Upper lobe of left lung (tissue), 6 donors: Measurements from ENCODE around the gene DDX10. TPM values are rescaled to one million over a fixed set of nuclear protein-coding genes. Genes with fewer than 3 reads are reported as not detected.

Experiments used
- ATAC-seq, 2 donors: fragments of 200-7000 bp; cut with Tn5 transposase; one replicate each; pipeline ENCODE4 v1.9.1; 2022; ENCODE audit warnings: mild to moderate bottlenecking in 2 of 2, moderate library complexity in 2 of 2; ENCODE audit not compliant: low FRiP score in 2 of 2
- DNase-seq, 2 donors: peaks; one replicate each; pipeline ENCODE4 v3.0.0-alpha.2; 2019 to 2020
- H3K27ac ChIP-seq, 4 donors: fragments of 200-600 bp; sonication (generic); one replicate each; pipeline ENCODE4 v1.5.1; 2016 to 2019
- H3K27me3 ChIP-seq, 4 donors: fragments of 200-600 bp; sonication (generic); one replicate each; pipeline ENCODE4 v1.5.1; 2017 to 2019
- H3K36me3 ChIP-seq, 4 donors: fragments of 200-600 bp; sonication (generic); one replicate each; pipeline ENCODE4 v1.5.1; 2016 to 2019
- H3K4me1 ChIP-seq, 4 donors: fragments of 200-600 bp; sonication (generic); one replicate each; pipeline ENCODE4 v1.5.1; 2018 to 2019
- H3K4me3 ChIP-seq, 4 donors: fragments of 200-600 bp; sonication (generic); one replicate each; pipeline ENCODE4 v1.5.1; 2017 to 2019; ENCODE audit warnings: mild to moderate bottlenecking in 2 of 4, moderate library complexity in 1 of 4
- H3K9me3 ChIP-seq, 4 donors: fragments of 200-600 bp; sonication (generic); one replicate each; pipeline ENCODE4 v1.5.1; 2018 to 2019
- CTCF ChIP-seq, 6 experiments: fragments of 450-650 bp in 4 of 6; fragments of 200-600 bp in 2 of 6; sonication (generic) in 2 of 6; IDR thresholded peaks; one replicate each; pipeline ENCODE4 v1.5.1; 2016 to 2019; ENCODE audit warnings: antibody characterized with exemption in 6 of 6
- EP300 ChIP-seq, 4 donors: sonication (generic); formaldehyde crosslinking; IDR thresholded peaks; one replicate each; pipeline ENCODE4 v1.5.1; 2017; ENCODE audit warnings: antibody characterized with exemption in 4 of 4, control low read depth in 2 of 4
- POLR2A ChIP-seq, 4 donors: fragments of 450-650 bp; IDR thresholded peaks; one replicate each; pipeline ENCODE4 v1.5.1; 2016 to 2017; ENCODE audit warnings: antibody characterized with exemption in 4 of 4, mild to moderate bottlenecking in 2 of 4
- POLR2AphosphoS5 ChIP-seq, 2 donors: sonication (generic); formaldehyde crosslinking; IDR thresholded peaks; one replicate each; pipeline ENCODE4 v1.5.1; 2017; ENCODE audit warnings: antibody characterized with exemption in 2 of 2
- WGBS, 2 donors: methylation state at CpG; one replicate each; pipeline ENCODE4 v1.1.5; 2017 to 2018; 5-methylcytosine and 5-hydroxymethylcytosine counted together
- total RNA-seq, 6 donors: library from RNA; depleted of rRNA in 4 of 6; stranded (reverse); fragments of >200 nt in 4 of 6; gene quantifications; one replicate each; pipeline versions ENCODE4 v1.1.0 to v1.2.1, GENCODE V29; 2016 to 2021
- donor health status: DM: no; HTN: no; CAD: no; lungs with moderate emphysema.
- donor health status: DM: no; HTN: yes; CAD: no; lungs with severe emphysema.

DDX10 gene
- total RNA-seq, 6 donors from 2014 or later, result 9.0 to 25.2 (median 17.4) TPM

- H3K4me3 ChIP-seq, result no peak overlapping the region
- 67 to 71% methylated on average over 4 of the region's 4 CpGs for WGBS, 2 donors
- no peak for DNase-seq
- H3K4me1 ChIP-seq, result no peaks in the 10 kb centered on the region
- no peak for TF ChIP-seq EP300 (IDR thresholded peaks at IDR 0.05)
- no peak for TF ChIP-seq CTCF (IDR thresholded peaks at IDR 0.05)
- no peak for TF ChIP-seq POLR2A (IDR thresholded peaks at IDR 0.05)
- TF ChIP-seq POLR2AphosphoS5 (IDR thresholded peaks at IDR 0.05), result no peak
- no peak overlapping the region for H3K27ac ChIP-seq
- peak in 1 of 2 donors; percentile 46 for ATAC-seq
- H3K27me3 ChIP-seq, result no peaks in the 10 kb centered on the region
- no peaks in the 10 kb centered on the region for H3K9me3 ChIP-seq
- H3K36me3 ChIP-seq, result no peaks in the 10 kb centered on the region
Measured at GRCh38 chr11:108870373-108871020, 205.6 kb downstream of the DDX10 start.

GRCh38 chr11:108871152-108871551 lies 206.3 kb downstream of the DDX10 start:
- Histone ChIP-seq H3K4me1 (no peaks in the 10 kb centered on the region), H3K9me3 (no peaks in the 10 kb centered on the region), H3K27ac (no peak overlapping the region), H3K36me3 (no peaks in the 10 kb centered on the region), H3K27me3 (no peaks in the 10 kb centered on the region), H3K4me3 (no peak overlapping the region)
- TF ChIP-seq EP300 (IDR thresholded peaks at IDR 0.05), result no peak
- peak in 4 of 6 experiments; percentile 10 to 25 (median 18) for TF ChIP-seq CTCF (IDR thresholded peaks at IDR 0.05)
- no peak for ATAC-seq
- DNase-seq, result no peak

- no peaks in the 10 kb centered on the region for H3K36me3 ChIP-seq
- H3K27me3 ChIP-seq, result no peaks in the 10 kb centered on the region
- no peaks in the 10 kb centered on the region for H3K9me3 ChIP-seq
- no peak overlapping the region for H3K4me3 ChIP-seq
- DNase-seq (no peak), ATAC-seq (no peak)
- 89 to 98% methylated on average over 2 of the region's 2 CpGs for WGBS, 2 donors
- H3K27ac ChIP-seq, result no peak overlapping the region
- TF ChIP-seq POLR2A (IDR thresholded peaks at IDR 0.05) (no peak), EP300 (IDR thresholded peaks at IDR 0.05) (no peak), CTCF (IDR thresholded peaks at IDR 0.05) (no peak), POLR2AphosphoS5 (IDR thresholded peaks at IDR 0.05) (no peak)
- H3K4me1 ChIP-seq, result no peaks in the 10 kb centered on the region
Measured at GRCh38 chr11:108871867-108872266, 207.0 kb downstream of the DDX10 start.

GRCh38 chr11:108872781-108873291 lies 208.0 kb downstream of the DDX10 start:
- H3K27ac ChIP-seq, result no peak overlapping the region
- 60 to 67% methylated on average over 3 of the region's 3 CpGs for WGBS, 2 donors
- DNase-seq, result no peak
- H3K9me3 ChIP-seq, result no peaks in the 10 kb centered on the region
- no peak overlapping the region for H3K4me3 ChIP-seq
- H3K36me3 ChIP-seq, result no peaks in the 10 kb centered on the region
- no peaks in the 10 kb centered on the region for H3K27me3 ChIP-seq
- TF ChIP-seq CTCF (IDR thresholded peaks at IDR 0.05) (no peak), EP300 (IDR thresholded peaks at IDR 0.05) (no peak), POLR2A (IDR thresholded peaks at IDR 0.05) (no peak), POLR2AphosphoS5 (IDR thresholded peaks at IDR 0.05) (no peak)
- ATAC-seq, result no peak
- H3K4me1 ChIP-seq, result no peaks in the 10 kb centered on the region

GRCh38 chr11:108873310-108873709 lies 208.4 kb downstream of the DDX10 start:
- DNase-seq (no peak), ATAC-seq (no peak)
- Histone ChIP-seq H3K4me3 (no peak overlapping the region), H3K27me3 (no peaks in the 10 kb centered on the region), H3K27ac (no peak overlapping the region), H3K4me1 (no peaks in the 10 kb centered on the region), H3K9me3 (no peaks in the 10 kb centered on the region), H3K36me3 (no peaks in the 10 kb centered on the region)
- no peak for TF ChIP-seq POLR2A (IDR thresholded peaks at IDR 0.05)
- 89 to 90% methylated on average over 2 of the region's 2 CpGs for WGBS, 2 donors
